GM19193 (cell line): ENCODE results near the gene CBL.

Experiments used
- POLR2A ChIP-seq: IDR thresholded peaks from 4 replicates; pipeline ENCODE4 v1.6.1; 2011; ENCODE audit not compliant: insufficient read depth, insufficient read length; ENCODE audit errors: extremely low read depth

CBL gene

GRCh38 chr11:119205574-119206510, at the start of gene CBL:
CBL (plus strand) TSS chr11:119206339; CDS start chr11:119206418, 79 bp downstream.
- peak; percentile 62 for TF ChIP-seq POLR2A

- no peak for TF ChIP-seq POLR2A
Observed at GRCh38 chr11:119156496-119156895, 49.6 kb upstream of the CBL start.

GRCh38 chr11:119157063-119157462, 49.1 kb upstream of the CBL start:
- no peak for TF ChIP-seq POLR2A

- TF ChIP-seq POLR2A = no peak
Observed at GRCh38 chr11:119158467-119158866, 47.7 kb upstream of the CBL start.

GRCh38 chr11:119160151-119160550, 46.0 kb upstream of the CBL start:
- no peak for TF ChIP-seq POLR2A

GRCh38 chr11:119161871-119162270, 44.3 kb upstream of the CBL start:
- no peak for TF ChIP-seq POLR2A

GRCh38 chr11:119166368-119167076, 39.6 kb upstream of the CBL start:
- TF ChIP-seq POLR2A = no peak

GRCh38 chr11:119167933-119168332, 38.2 kb upstream of the CBL start:
- TF ChIP-seq POLR2A = no peak

- peak; percentile 68 for TF ChIP-seq POLR2A
Observed at GRCh38 chr11:119168471-119169281, 37.5 kb upstream of the CBL start, which contains the start of gene NLRX1. NLRX1 (plus strand) TSS chr11:119168725; CDS start chr11:119171404, 2,679 bp downstream.

- TF ChIP-seq POLR2A = peak; percentile 17
Observed at GRCh38 chr11:119169282-119169719, 36.8 kb upstream of the CBL start.

GRCh38 chr11:119172513-119172912, 33.6 kb upstream of the CBL start:
- no peak for TF ChIP-seq POLR2A

- no peak for TF ChIP-seq POLR2A
Observed at GRCh38 chr11:119173453-119173852, 32.7 kb upstream of the CBL start.

- TF ChIP-seq POLR2A = no peak
Observed at GRCh38 chr11:119175493-119176077, 30.6 kb upstream of the CBL start.

GRCh38 chr11:119178166-119178680, 27.9 kb upstream of the CBL start:
- TF ChIP-seq POLR2A = no peak
